Effector memory CD4-positive, alpha-beta T cell (primary cell): ENCODE data around the gene VWA8.
"Not testable (repeated sequence)": the region's sequence is repeated elsewhere in the genome, so short reads cannot be mapped to it uniquely, and the experiment has no call there.

Experiments
- DNase-seq, 3 donors: peaks; one replicate each; pipeline ENCODE4 v3.0.0-alpha.2; 2020
- H3K27ac ChIP-seq: 2 replicates; pipeline ENCODE4 v1.7.0; 2013; ENCODE audit warnings: mild to moderate bottlenecking, low read length, moderate library complexity; ENCODE audit not compliant: insufficient read depth, poor library complexity, severe bottlenecking
- H3K27me3 ChIP-seq: replicated peaks from 2 replicates; pipeline ENCODE4 v1.7.0; 2013; ENCODE audit warnings: mild to moderate bottlenecking, low read length; ENCODE audit not compliant: insufficient read depth, control insufficient read depth, poor library complexity, severe bottlenecking
- H3K36me3 ChIP-seq: 2 replicates; pipeline ENCODE4 v1.7.0; 2013; ENCODE audit warnings: mild to moderate bottlenecking, low read length, moderate library complexity; ENCODE audit not compliant: control insufficient read depth, insufficient read depth
- H3K4me1 ChIP-seq: 2 replicates; pipeline ENCODE4 v1.7.0; 2013; ENCODE audit warnings: low read length, mild to moderate bottlenecking; ENCODE audit not compliant: control insufficient read depth, insufficient read depth, poor library complexity, severe bottlenecking
- H3K4me3 ChIP-seq: 2 replicates; pipeline ENCODE4 v1.7.0; 2013; ENCODE audit warnings: low read length, low read depth, mild to moderate bottlenecking; ENCODE audit not compliant: insufficient read depth, poor library complexity, severe bottlenecking
- H3K9me3 ChIP-seq: 2 replicates; pipeline ENCODE4 v1.7.0; 2013; ENCODE audit warnings: mild to moderate bottlenecking, low read length, moderate library complexity; ENCODE audit not compliant: control insufficient read depth

Gene VWA8

DNA sequence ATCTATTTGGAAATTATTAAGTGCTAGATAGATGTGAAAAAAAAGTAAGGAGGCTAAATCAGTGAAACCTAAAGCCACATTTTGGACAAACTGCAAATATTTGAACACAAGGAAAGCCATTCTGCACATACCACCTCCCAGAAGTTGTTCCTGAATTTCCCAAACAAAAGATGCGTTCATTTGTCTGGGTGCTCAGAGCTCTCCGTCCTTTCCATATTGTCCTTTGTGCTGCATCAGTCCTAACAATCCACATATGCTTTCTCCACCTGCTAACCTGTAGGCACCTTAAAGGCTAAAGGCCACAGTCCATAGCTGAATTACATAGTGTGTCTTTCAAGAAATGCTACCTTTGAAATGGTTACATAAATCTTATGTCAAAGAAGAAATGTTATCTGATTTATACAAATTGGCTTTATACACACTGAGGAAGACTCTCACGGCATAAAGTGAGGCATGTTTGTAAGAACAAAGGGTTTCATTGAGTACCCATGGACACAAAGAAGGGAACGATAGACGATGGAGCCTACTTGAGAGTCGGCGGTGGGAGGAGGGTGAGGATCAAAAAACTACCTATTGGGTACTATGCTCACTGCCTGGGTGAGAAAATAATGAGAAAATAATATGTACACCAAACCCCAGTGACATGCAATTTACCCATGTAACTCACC lies 321.5 kb downstream of the VWA8 start:
- no peaks in the 10 kb centered on the region for H3K4me1 ChIP-seq
- H3K4me3 ChIP-seq, result no peak overlapping the region
- no peaks in the 10 kb centered on the region for H3K27me3 ChIP-seq
- peaks cover 3% of the 10 kb centered on the region for H3K36me3 ChIP-seq
- no peak overlapping the region for H3K27ac ChIP-seq
- no peaks in the 10 kb centered on the region for H3K9me3 ChIP-seq
- DNase-seq, result no peak

DNA sequence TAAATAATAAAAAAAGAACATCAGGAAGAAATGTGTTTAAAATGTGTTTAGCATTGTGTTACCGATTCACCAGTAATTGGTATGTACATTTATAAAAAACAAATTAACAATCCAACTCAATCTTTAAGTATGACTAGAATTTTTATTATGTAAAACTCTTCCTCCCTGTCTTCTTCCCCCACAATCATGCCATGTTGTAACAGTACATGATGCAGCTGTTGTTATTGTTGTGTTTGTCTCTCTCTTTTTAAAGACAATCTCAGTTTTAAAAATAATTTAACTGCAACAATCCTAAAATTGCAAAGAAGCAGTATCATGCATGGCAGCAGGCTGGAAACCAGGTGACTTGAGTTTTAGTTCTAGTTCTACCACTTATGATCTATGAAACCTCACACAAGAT lies 323.3 kb downstream of the VWA8 start:
- Histone ChIP-seq H3K4me3 (no peak overlapping the region), H3K4me1 (no peaks in the 10 kb centered on the region), H3K36me3 (peaks cover 3% of the 10 kb centered on the region), H3K9me3 (no peaks in the 10 kb centered on the region), H3K27ac (no peak overlapping the region), H3K27me3 (no peaks in the 10 kb centered on the region)
- DNase-seq, result no peak

DNA sequence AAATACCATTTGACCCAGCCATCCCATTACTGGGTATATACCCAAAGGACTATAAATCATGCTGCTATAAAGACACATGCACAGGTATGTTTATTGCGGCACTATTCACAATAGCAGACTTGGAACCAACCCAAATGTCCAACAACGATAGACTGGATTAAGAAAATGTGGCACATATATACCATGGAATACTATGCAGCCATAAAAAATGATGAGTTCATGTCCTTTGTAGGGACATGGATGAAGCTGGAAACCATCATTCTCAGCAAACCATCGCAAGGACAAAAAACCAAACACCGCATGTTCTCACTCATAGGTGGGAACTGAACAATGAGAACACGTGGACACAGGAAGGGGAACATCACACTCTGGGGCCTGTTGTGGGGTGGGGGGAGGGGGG lies 323.9 kb downstream of the VWA8 start:
- DNase-seq, H3K27ac ChIP-seq, H3K4me1 ChIP-seq, H3K9me3 ChIP-seq, H3K27me3 ChIP-seq, H3K4me3 ChIP-seq, H3K36me3 ChIP-seq: not testable (repeated sequence)

DNA sequence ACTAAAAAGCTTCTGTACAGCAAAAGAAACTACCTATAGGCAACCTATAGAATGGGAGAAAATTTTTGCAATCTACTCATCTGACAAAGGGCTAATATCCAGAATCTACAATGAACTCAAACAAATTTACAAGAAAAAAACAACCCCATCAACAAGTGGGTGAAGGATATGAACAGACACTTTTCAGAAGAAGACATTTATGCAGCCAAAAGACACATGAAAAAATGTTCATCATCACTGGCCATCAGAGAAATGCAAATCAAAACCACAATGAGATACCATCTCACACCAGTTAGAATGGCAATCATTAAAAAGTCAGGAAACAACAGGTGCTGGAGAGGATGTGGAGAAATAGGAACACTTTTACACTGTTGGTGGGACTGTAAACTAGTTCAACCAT lies 324.3 kb downstream of the VWA8 start:
- H3K36me3 ChIP-seq, DNase-seq, H3K4me3 ChIP-seq, H3K27me3 ChIP-seq, H3K4me1 ChIP-seq, H3K9me3 ChIP-seq, H3K27ac ChIP-seq: not testable (repeated sequence)

DNA sequence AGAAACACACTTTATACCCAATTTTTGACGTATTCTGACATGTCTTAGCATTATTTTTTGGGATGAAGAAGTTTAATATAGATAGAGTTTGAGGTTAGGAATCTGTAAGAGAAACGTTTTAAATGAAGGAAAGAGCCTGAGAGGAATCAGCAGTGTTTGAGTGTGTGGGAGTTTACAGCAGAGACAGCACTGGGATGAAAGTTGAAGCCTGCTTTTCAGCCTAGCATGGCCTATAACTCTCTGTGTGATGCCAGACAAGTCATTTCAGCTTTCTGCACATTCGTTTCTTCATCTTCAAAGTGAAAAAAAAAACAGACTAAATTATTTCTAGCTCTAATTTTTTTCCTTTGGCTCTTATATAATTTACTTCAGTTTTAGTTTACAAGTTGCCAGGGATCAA lies 326.5 kb downstream of the VWA8 start:
- Histone ChIP-seq H3K27ac (no peak overlapping the region), H3K36me3 (peaks cover 3% of the 10 kb centered on the region), H3K4me1 (no peaks in the 10 kb centered on the region), H3K9me3 (no peaks in the 10 kb centered on the region), H3K27me3 (no peaks in the 10 kb centered on the region), H3K4me3 (no peak overlapping the region)
- no peak for DNase-seq

DNA sequence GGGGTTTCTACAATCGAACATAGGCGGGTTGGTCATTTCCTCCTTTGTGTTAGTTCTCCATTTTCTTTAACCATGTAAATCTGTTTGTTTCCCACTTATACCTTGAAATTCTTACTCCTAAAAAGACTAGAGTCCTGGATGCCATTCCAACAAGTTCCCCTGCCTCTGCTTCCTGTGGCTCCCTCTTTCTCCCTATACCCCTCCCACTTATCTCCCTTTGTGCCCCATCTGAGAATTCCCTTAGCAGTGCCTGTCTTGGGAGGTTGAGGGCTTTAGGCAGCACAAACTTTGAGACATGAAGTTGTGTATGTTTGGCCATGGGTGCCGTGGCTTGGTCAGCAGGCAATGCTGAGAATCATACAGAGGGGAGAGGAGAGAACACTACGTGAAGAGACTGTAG lies 327.1 kb downstream of the VWA8 start:
- H3K27ac ChIP-seq, result no peak overlapping the region
- no peaks in the 10 kb centered on the region for H3K4me1 ChIP-seq
- H3K9me3 ChIP-seq, result no peaks in the 10 kb centered on the region
- DNase-seq, result no peak
- H3K36me3 ChIP-seq, result peaks cover 3% of the 10 kb centered on the region
- H3K27me3 ChIP-seq, result no peaks in the 10 kb centered on the region
- no peak overlapping the region for H3K4me3 ChIP-seq

DNA sequence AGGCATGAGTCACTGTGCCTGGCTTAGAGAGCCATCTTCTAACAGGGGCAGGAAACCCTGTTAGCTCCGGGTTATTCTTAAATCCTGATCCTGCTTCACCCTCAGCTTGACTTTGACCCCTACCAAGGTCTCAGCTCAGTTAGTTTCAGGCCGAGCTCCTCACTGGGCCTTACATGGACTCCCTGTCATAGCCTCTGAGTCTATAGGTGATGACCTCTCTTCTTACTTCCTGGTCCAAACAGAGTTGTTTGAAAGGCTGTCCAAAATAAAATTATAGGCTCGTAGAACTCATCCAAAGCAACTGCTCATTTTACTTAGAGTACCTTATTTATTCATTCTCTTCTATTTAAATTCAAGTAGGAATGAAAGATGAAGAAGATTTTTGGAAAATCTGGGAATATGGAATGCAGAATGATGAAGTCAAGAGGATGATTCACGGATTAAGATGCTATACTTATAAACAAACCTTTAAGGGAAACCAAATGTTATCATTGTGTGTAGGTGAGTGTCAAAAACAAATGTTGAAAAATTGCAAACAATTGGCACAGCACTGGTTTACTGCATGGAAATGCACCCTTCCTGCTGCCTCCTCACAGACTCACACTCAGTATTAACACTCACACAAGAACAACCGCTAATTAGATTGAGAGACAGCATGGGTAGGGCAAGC lies 329.5 kb downstream of the VWA8 start:
- Histone ChIP-seq H3K27ac (no peak overlapping the region), H3K9me3 (no peaks in the 10 kb centered on the region), H3K27me3 (no peaks in the 10 kb centered on the region), H3K4me1 (no peaks in the 10 kb centered on the region), H3K4me3 (no peak overlapping the region), H3K36me3 (no peaks in the 10 kb centered on the region)
- no peak for DNase-seq

DNA sequence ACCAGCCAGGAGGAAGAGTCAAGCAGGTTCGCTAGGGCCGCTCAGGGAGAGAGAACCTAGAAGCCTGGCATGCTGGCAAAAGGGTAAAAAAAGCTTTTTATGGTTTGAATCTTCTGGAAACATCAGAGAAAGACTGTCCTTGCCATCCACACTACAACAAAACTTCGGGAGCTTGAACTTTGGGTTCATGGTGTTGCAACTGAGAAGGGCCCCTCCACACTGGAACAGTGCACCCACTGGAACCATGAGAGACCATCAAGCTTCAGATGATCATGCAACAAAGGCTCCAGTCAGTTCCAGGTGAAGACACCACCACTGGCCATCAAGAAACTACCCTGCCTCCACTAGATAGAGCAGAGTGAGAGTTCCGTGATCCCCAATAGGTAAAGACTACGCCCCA lies 333.5 kb downstream of the VWA8 start:
- H3K36me3 ChIP-seq, result no peaks in the 10 kb centered on the region
- H3K9me3 ChIP-seq, result no peaks in the 10 kb centered on the region
- H3K4me1 ChIP-seq, result no peaks in the 10 kb centered on the region
- H3K27ac ChIP-seq, result no peak overlapping the region
- H3K4me3 ChIP-seq, result no peak overlapping the region
- H3K27me3 ChIP-seq, result no peaks in the 10 kb centered on the region
- no peak for DNase-seq

DNA sequence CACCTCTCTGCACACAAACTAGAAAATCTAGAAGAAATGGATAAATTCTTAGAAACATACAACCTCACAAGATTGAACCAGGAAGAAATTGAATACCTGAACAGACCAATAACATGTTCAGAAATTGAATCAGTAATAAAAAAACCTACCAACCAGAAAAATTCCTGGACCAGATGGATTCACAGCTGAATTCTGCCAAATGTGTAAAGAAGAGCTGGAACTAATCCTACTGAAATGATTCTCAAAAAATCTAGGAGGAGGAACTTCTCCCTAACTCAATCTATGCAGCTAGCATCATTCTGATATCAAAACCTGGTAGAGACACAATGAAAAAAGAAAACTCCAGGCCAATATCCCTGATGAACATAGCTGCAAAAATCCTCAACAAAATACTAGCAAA lies 336.9 kb downstream of the VWA8 start:
- H3K36me3 ChIP-seq, result no peaks in the 10 kb centered on the region
- H3K27me3 ChIP-seq, result no peaks in the 10 kb centered on the region
- DNase-seq, result no peak
- no peaks in the 10 kb centered on the region for H3K4me1 ChIP-seq
- no peak overlapping the region for H3K4me3 ChIP-seq
- no peaks in the 10 kb centered on the region for H3K9me3 ChIP-seq
- no peak overlapping the region for H3K27ac ChIP-seq

DNA sequence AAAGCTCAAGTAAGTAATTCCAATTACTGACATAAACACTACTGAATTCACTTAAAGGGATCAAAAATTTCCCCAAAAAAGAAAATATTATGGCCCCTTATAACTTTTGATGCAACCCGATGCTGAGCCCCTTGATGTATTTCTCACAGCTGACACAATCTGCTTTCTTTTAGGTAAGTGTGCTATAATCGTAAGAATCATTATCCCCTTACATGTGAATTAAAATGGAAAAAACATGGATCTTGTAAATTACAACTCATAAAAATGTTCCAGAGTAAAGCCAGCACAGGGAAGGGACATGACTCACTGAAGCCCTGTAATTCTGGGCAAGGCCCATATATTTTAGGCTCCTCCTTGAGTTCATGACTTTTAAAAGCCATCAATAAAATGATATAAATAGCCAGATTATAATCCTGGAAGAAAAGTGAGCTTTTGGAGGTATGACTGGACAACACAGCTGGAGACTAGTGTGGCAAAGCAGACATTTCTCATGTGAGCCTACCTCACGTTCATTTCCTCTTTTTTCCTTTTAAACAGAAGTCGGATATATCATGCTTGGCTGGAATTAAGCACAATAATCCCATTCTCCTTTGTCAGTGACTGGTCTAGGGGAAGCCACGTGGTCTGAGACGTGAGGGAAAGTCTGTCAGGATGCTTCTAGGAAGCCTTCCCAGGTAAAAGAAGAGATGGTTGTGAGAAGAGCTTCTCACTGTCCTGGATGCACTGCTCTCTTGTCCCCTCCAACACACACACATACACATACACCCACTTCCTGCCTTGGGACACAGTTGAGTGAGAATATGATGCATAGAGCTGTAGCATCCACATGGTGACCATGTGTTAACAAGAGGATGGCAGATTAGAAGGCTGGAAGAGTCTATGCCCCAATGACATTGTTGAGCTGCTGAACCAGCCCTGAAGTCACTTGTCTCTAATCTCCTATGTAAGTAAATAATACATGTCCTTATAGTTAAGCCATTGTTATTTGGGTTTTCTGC lies 338.2 kb downstream of the VWA8 start:
- H3K4me3 ChIP-seq, result no peak overlapping the region
- H3K9me3 ChIP-seq, result no peaks in the 10 kb centered on the region
- no peaks in the 10 kb centered on the region for H3K27me3 ChIP-seq
- DNase-seq, result no peak
- no peaks in the 10 kb centered on the region for H3K4me1 ChIP-seq
- no peaks in the 10 kb centered on the region for H3K36me3 ChIP-seq
- H3K27ac ChIP-seq, result no peak overlapping the region
